GM10847 (cell line): ENCODE data around the gene C6orf141.

Source experiments
- POLR2A ChIP-seq: IDR thresholded peaks from 2 replicates; pipeline ENCODE4 v1.6.1; 2011; ENCODE audit not compliant: insufficient read length; ENCODE audit errors: extremely low read depth

Gene C6orf141

GRCh38 chr6:49552596-49552995 lies 2.1 kb downstream of the C6orf141 start:
- TF ChIP-seq POLR2A: no peak

- TF ChIP-seq POLR2A: no peak
Observed at GRCh38 chr6:49553384-49553783, 2.9 kb downstream of the C6orf141 start.

GRCh38 chr6:49555951-49556350 lies 5.5 kb downstream of the C6orf141 start:
- TF ChIP-seq POLR2A: no peak

- TF ChIP-seq POLR2A: no peak
Observed at GRCh38 chr6:49556429-49556837, 6.0 kb downstream of the C6orf141 start.

GRCh38 chr6:49557177-49557576 lies 6.7 kb downstream of the C6orf141 start:
- TF ChIP-seq POLR2A: no peak

- TF ChIP-seq POLR2A: no peak
Observed at GRCh38 chr6:49558238-49558637, 7.8 kb downstream of the C6orf141 start.

- no peak for TF ChIP-seq POLR2A
Observed at GRCh38 chr6:49563006-49563886, 12.8 kb downstream of the C6orf141 start.

- TF ChIP-seq POLR2A: no peak
Observed at GRCh38 chr6:49564552-49564951, 14.1 kb downstream of the C6orf141 start.

- TF ChIP-seq POLR2A: no peak
Observed at GRCh38 chr6:49565261-49565660, 14.8 kb downstream of the C6orf141 start.

- no peak for TF ChIP-seq POLR2A
Observed at GRCh38 chr6:49565855-49566254, 15.4 kb downstream of the C6orf141 start.

GRCh38 chr6:49570474-49571079 lies 20.1 kb downstream of the C6orf141 start:
- no peak for TF ChIP-seq POLR2A

GRCh38 chr6:49576618-49577017 lies 26.1 kb downstream of the C6orf141 start:
- TF ChIP-seq POLR2A: no peak

GRCh38 chr6:49579649-49580048 lies 29.2 kb downstream of the C6orf141 start:
- TF ChIP-seq POLR2A: no peak

GRCh38 chr6:49582529-49582928 lies 32.1 kb downstream of the C6orf141 start:
- TF ChIP-seq POLR2A: no peak
